A549 (cell line): ENCODE data around the gene IGSF11.

Experiments used
- ATOH8 ChIP-seq: fragments of 250-450 bp; sonication (Bioruptor Pico); IDR thresholded peaks from 2 replicates; pipeline ENCODE4 v1.5.0; 2020; ENCODE audit warnings: low read depth, mild to moderate bottlenecking, moderate library complexity
- CHD2 ChIP-seq: fragments of 150-350 bp; IDR thresholded peaks from 2 replicates; pipeline ENCODE4 v1.6.1; 2014; ENCODE audit warnings: low read length; ENCODE audit not compliant: partially characterized antibody
- CHD4 ChIP-seq: fragments of 200-600 bp; sonication (generic); IDR thresholded peaks from 2 replicates; pipeline ENCODE4 v1.6.1; 2016; ENCODE audit warnings: antibody characterized with exemption, mild to moderate bottlenecking, borderline replicate concordance
- CTCF ChIP-seq: fragments of >200 bp; sonication (Bioruptor Twin); formaldehyde crosslinking; IDR thresholded peaks from 3 replicates; pipeline ENCODE4 v1.5.1; 2016
- EP300 ChIP-seq, 2 experiments: fragments of >200 bp; sonication (Bioruptor Twin); formaldehyde crosslinking; IDR thresholded peaks; 2 replicates in 1 of 2; 3 replicates in 1 of 2; pipeline ENCODE4 v1.6.1; 2016 to 2017
- KDM1A ChIP-seq: fragments of 200-600 bp; sonication (generic); IDR thresholded peaks from 2 replicates; pipeline ENCODE4 v1.6.1; 2016; ENCODE audit warnings: low read depth, mild to moderate bottlenecking
- MAFK ChIP-seq: fragments of 450-650 bp; IDR thresholded peaks from 2 replicates; pipeline ENCODE4 v1.6.1; 2014; ENCODE audit not compliant: partially characterized antibody
- MAZ ChIP-seq: fragments of 150-350 bp; IDR thresholded peaks from 2 replicates; pipeline ENCODE4 v1.6.1; 2014; ENCODE audit warnings: antibody characterized with exemption, low read depth, low read length, borderline replicate concordance
- PHF8 ChIP-seq: fragments of 200-600 bp; sonication (generic); IDR thresholded peaks from 2 replicates; pipeline ENCODE4 v1.6.1; 2016; ENCODE audit warnings: low read depth, mild to moderate bottlenecking, antibody characterized with exemption, moderate library complexity, borderline replicate concordance
- POLR2AphosphoS2 ChIP-seq: conservative IDR thresholded peaks from 2 replicates; pipeline ENCODE4 v1.6.1; 2012; ENCODE audit warnings: low read length, improper control_type of control experiment, inconsistent platforms
- RAD21 ChIP-seq, 2 experiments: fragments of >200 bp in 1 of 2; sonication (Bioruptor Twin) in 1 of 2; formaldehyde crosslinking in 1 of 2; IDR thresholded peaks in 1 of 2; conservative IDR thresholded peaks in 1 of 2; 2 replicates in 1 of 2; 3 replicates in 1 of 2; pipeline ENCODE4 v1.6.1; 2012 to 2018; ENCODE audit warnings: inconsistent platforms in 1 of 2
- RARB ChIP-seq: fragments of 250-450 bp; sonication (Bioruptor Pico); IDR thresholded peaks from 2 replicates; pipeline ENCODE4 v1.8.0; 2021; ENCODE audit warnings: mild to moderate bottlenecking, moderate library complexity

GRCh38 chr3:118963711-118964110 is 70.9 kb downstream of the IGSF11 start:
- TF ChIP-seq CTCF (no peak), MAZ (no peak), RAD21 (conservative IDR thresholded peaks at IDR 0.05 in 1 of 2, IDR thresholded peaks at IDR 0.05 in 1 of 2) (no peak), MAFK (no peak), PHF8 (no peak), CHD2 (no peak), ATOH8 (CRISPR knock-in tag) (no peak), CHD4 (no peak), KDM1A (no peak), POLR2AphosphoS2 (no peak), RARB (CRISPR knock-in tag) (no peak), EP300 (IDR thresholded peaks at IDR 0.05) (no peak)
